K562 (cell line): ENCODE measurements around the gene CCDC187. TPM values are rescaled to one million over a fixed set of nuclear protein-coding genes. Genes with fewer than 3 reads are reported as not detected.

Source experiments
- ATAC-seq: fragments of 200-7000 bp; cut with Tn5 transposase; 3 replicates; pipeline ENCODE4 v1.9.1; 2020; ENCODE audit warnings: moderate library complexity
- BruUV-seq: library from RNA; stranded (reverse); fragments of 400-500 nt; replicated peaks from 2 replicates; lab custom pipeline; 2021; lab: Mats Ljungman, UMichigan
- CTCF ChIA-PET: fragments of 300-600 bp; formaldehyde crosslinking; extraction: SDS; loops from one replicate; lab custom pipeline; 2021; ENCODE audit warnings: low intra/inter-chr PET ratio; lab: Yijun Ruan, JAX
- POLR2A ChIA-PET: fragments of 300-600, 350-650 bp; sonication (Branson Sonifier 250); formaldehyde crosslinking; extraction: SDS; loops from one replicate; lab custom pipeline; 2021; ENCODE audit warnings: antibody characterized with exemption, inconsistent platforms; lab: Yijun Ruan, JAX
- DNase-seq, 4 experiments: peaks; one replicate each; pipeline versions ENCODE4 v3.0.0 to v3.0.0-alpha.2; 2011 to 2018; ENCODE audit warnings: low spot score in 3 of 4, mixed read lengths in 3 of 4; ENCODE audit errors: extremely low read depth in 1 of 4
- FAIRE-seq: peaks from 2 replicates; lab custom pipeline; 2011; peaks lifted over from hg19 to GRCh38; lab: Jason Lieb, UNC
- H2AFZ ChIP-seq: 2 replicates; pipeline ENCODE4 v1.6.0; 2011; ENCODE audit warnings: low read depth, low read length, control low read depth, inconsistent platforms
- H3K27ac ChIP-seq: fragments of 200-600 bp; 3 replicates; pipeline ENCODE4 v1.8.0; 2011; ENCODE audit warnings: low read depth, mild to moderate bottlenecking, control low read depth, inconsistent platforms, low read length, moderate library complexity, mixed read lengths; ENCODE audit errors: extremely low read depth
- H3K27me3 ChIP-seq, 2 experiments: fragments of 300-600 bp in 1 of 2; 2 replicates in 1 of 2; 3 replicates in 1 of 2; pipeline versions ENCODE4 v1.6.0 to v1.8.0; 2011; ENCODE audit warnings: inconsistent platforms in 2 of 2, low read length in 2 of 2, mild to moderate bottlenecking in 1 of 2, mixed read lengths in 1 of 2, moderate library complexity in 1 of 2; ENCODE audit not compliant: control insufficient read depth in 2 of 2, insufficient read depth in 2 of 2
- H3K36me3 ChIP-seq: fragments of 300-600 bp; 3 replicates; pipeline ENCODE4 v1.8.0; 2011; ENCODE audit warnings: mild to moderate bottlenecking, low read length, inconsistent platforms; ENCODE audit not compliant: control insufficient read depth, insufficient read depth
- H3K4me1 ChIP-seq, 2 experiments: fragments of 200-600 bp in 1 of 2; replicated peaks in 1 of 2; 2 replicates in 1 of 2; 3 replicates in 1 of 2; pipeline versions ENCODE4 v1.5.1 to v1.8.0; 2011; ENCODE audit warnings: inconsistent platforms in 2 of 2, low read length in 2 of 2, mild to moderate bottlenecking in 1 of 2, mixed read lengths in 1 of 2, moderate library complexity in 1 of 2; ENCODE audit not compliant: control insufficient read depth in 2 of 2, insufficient read depth in 2 of 2
- H3K4me2 ChIP-seq: 2 replicates; pipeline ENCODE4 v1.6.1; 2011; ENCODE audit warnings: low read length, control low read depth, inconsistent platforms, mixed read lengths; ENCODE audit not compliant: insufficient read depth
- H3K4me3 ChIP-seq: fragments of 200-600 bp; sonication (generic), shearing (Covaris generic); 2 replicates; pipeline ENCODE4 v1.5.1; 2016; ENCODE audit warnings: control low read depth, inconsistent platforms
- H3K79me2 ChIP-seq: fragments of 200-600 bp; 3 replicates; pipeline ENCODE4 v1.8.0; 2011; ENCODE audit warnings: low read length, inconsistent platforms; ENCODE audit not compliant: control insufficient read depth, insufficient read depth
- H3K9ac ChIP-seq, 2 experiments: 2 replicates each; pipeline versions ENCODE4 v1.6.0 to v1.6.1; 2011; ENCODE audit warnings: low read depth in 2 of 2, low read length in 2 of 2, control low read depth in 1 of 2, inconsistent platforms in 1 of 2, mild to moderate bottlenecking in 1 of 2, mixed read lengths in 1 of 2; ENCODE audit not compliant: insufficient read depth in 1 of 2
- H3K9me1 ChIP-seq: one replicate; pipeline ENCODE4 v1.6.0; 2011; ENCODE audit warnings: inconsistent platforms, mild to moderate bottlenecking, low read length, moderate library complexity; ENCODE audit not compliant: control insufficient read depth, insufficient read depth
- H3K9me3 ChIP-seq: replicated peaks from 2 replicates; pipeline ENCODE4 v1.5.1; 2011; ENCODE audit warnings: low read depth, low read length, inconsistent platforms; ENCODE audit not compliant: control insufficient read depth, insufficient read depth
- H4K20me1 ChIP-seq: replicated peaks from 2 replicates; pipeline ENCODE4 v1.6.1; 2011; ENCODE audit warnings: low read length, inconsistent platforms, mixed read lengths; ENCODE audit not compliant: control insufficient read depth, insufficient read depth
- ATF3 ChIP-seq, 2 experiments: fragments of 450-650 bp in 1 of 2; sonication (generic) in 1 of 2; formaldehyde crosslinking in 1 of 2; IDR thresholded peaks in 1 of 2; conservative IDR thresholded peaks in 1 of 2; 2 replicates each; pipeline versions ENCODE4 v1.6.1 to v1.8.1; 2016 to 2023; ENCODE audit warnings: mild to moderate bottlenecking in 2 of 2, moderate library complexity in 2 of 2, inconsistent platforms in 1 of 2, missing genetic modification reagents in 1 of 2
- BMI1 ChIP-seq: fragments of 150-350 bp; IDR thresholded peaks from 2 replicates; pipeline ENCODE4 v1.6.1; 2014; ENCODE audit warnings: low read length
- FOXJ3 ChIP-seq: sonication (generic); formaldehyde crosslinking; IDR thresholded peaks from 2 replicates; pipeline ENCODE4 v1.4.0; 2020; ENCODE audit warnings: mild to moderate bottlenecking, missing genetic modification reagents
- HDAC6 ChIP-seq: IDR thresholded peaks from 2 replicates; pipeline ENCODE4 v1.6.1; 2012; ENCODE audit warnings: low read depth, mild to moderate bottlenecking, control low read depth, inconsistent platforms, low read length, moderate library complexity
- MAFK ChIP-seq: IDR thresholded peaks from 2 replicates; pipeline ENCODE4 v1.6.1; 2011; ENCODE audit warnings: low read length, improper control_type of control experiment
- MCM5 ChIP-seq: fragments of 450-650 bp; IDR thresholded peaks from 2 replicates; pipeline ENCODE4 v1.6.1; 2016; ENCODE audit warnings: low read depth
- POLR2G ChIP-seq: fragments of 200-400 bp; formaldehyde crosslinking; IDR thresholded peaks from 2 replicates; pipeline ENCODE4 v1.6.1; 2017; ENCODE audit warnings: low read depth, mild to moderate bottlenecking, antibody characterized with exemption, low read length, moderate library complexity
- SMAD2 ChIP-seq: fragments of 150-350 bp; IDR thresholded peaks from 2 replicates; pipeline ENCODE4 v1.6.1; 2014; ENCODE audit warnings: low read depth, mild to moderate bottlenecking, low read length
- SMAD4 ChIP-seq: fragments of 250-450 bp; sonication (Bioruptor Pico); conservative IDR thresholded peaks from 2 replicates; pipeline ENCODE4 v1.8.0; 2021; ENCODE audit warnings: inconsistent platforms, mild to moderate bottlenecking, moderate library complexity
- TFAM ChIP-seq: fragments of 250-450 bp; sonication (Bioruptor Pico); conservative IDR thresholded peaks from 2 replicates; pipeline ENCODE4 v1.5.0; 2021; ENCODE audit warnings: mild to moderate bottlenecking, moderate library complexity
- ZNF584 ChIP-seq: fragments of 200-800 bp; sonication (Bioruptor generic); IDR thresholded peaks from 2 replicates; pipeline ENCODE4 v1.6.1; 2016; ENCODE audit warnings: low read depth, mild to moderate bottlenecking, missing genetic modification characterization, missing compliant biosample characterization
- WGBS: fragments of 100-300 bp; shearing (Covaris generic); methylation state at CpG from one replicate; pipeline ENCODE4 v1.1.6; 2016; ENCODE audit warnings: low coverage, mixed read lengths; ENCODE audit not compliant: insufficient coverage; ENCODE audit errors: missing lambda C conversion rate; 5-methylcytosine and 5-hydroxymethylcytosine counted together
- in situ Hi-C: fragments of 300-500 bp; cut with MboI; formaldehyde crosslinking; loops from 4 replicates; pipeline ENCODE4 v1.15.0; 2018; ENCODE audit warnings: inconsistent platforms, mixed read lengths
- intact Hi-C: fragments of 100-400 bp; cut with micrococcal nuclease; formaldehyde crosslinking; loops from 2 replicates; pipeline ENCODE4 v1.14.2; 2022
- polyA plus RNA-seq, 8 experiments: library from polyadenylated mRNA; depleted of rRNA in 4 of 8; stranded (reverse) in 5 of 8; unstranded in 3 of 8; fragments of >200 nt; fragmentation: Nextera tagmentation in 2 of 8; fragmentation: Illumina TruSeq in 1 of 8; extraction: Ambion mirVana in 2 of 8; extraction: Trizol in 1 of 8; gene quantifications; 2 replicates each; pipeline versions ENCODE4 v1.2.1 to v1.2.3, GENCODE V29; 2011 to 2014; ENCODE audit warnings: inconsistent platforms in 1 of 8, missing spikeins in 1 of 8
- total RNA-seq, 7 experiments: library from RNA; depleted of rRNA in 6 of 7; stranded (reverse); fragments of >200 nt in 6 of 7; fragmentation: Illumina TruSeq in 2 of 7; extraction: Trizol in 2 of 7; gene quantifications; 2 replicates each; pipeline versions ENCODE4 v1.2.1 to v1.2.3, GENCODE V29; 2011 to 2021; ENCODE audit warnings: low replicate concordance in 1 of 7
- TF ChIP-seq, protein P1 (sequence below): fragments of 250-450 bp; sonication (Bioruptor Pico); IDR thresholded peaks from 2 replicates; pipeline ENCODE4 v1.6.1; 2021; ENCODE audit warnings: mild to moderate bottlenecking

Gene CCDC187
- total and polyA plus RNA-seq, 9 of the 15 experiments (the other 6 are each of a cell fraction or from before 2014, with no cell fraction given): not detected

GRCh38 chr9:136209232-136209631 is 94.7 kb downstream of the CCDC187 start:
- no peak overlapping the region for H3K4me2 ChIP-seq
- no peak overlapping the region for H3K27ac ChIP-seq
- no peak for DNase-seq
- H3K4me1 ChIP-seq: peaks cover 30 to 59% of the 10 kb centered on the region in 2 experiments
- peaks cover 73% of the 10 kb centered on the region; the same call in 2 of the 3 replicates for H3K36me3 ChIP-seq
- BruUV-seq: no TSS peak
- H4K20me1 ChIP-seq: peaks cover 12% of the 10 kb centered on the region; the same call in 1 of the 2 replicates
- CTCF ChIA-PET: no interaction called here
- no peaks in the 10 kb centered on the region for H3K27me3 ChIP-seq
- TF ChIP-seq HDAC6 (no peak), FOXJ3 (CRISPR knock-in tag) (no peak), POLR2G (peak; percentile 46)
- no peak overlapping the region for H2AFZ ChIP-seq
- WGBS: 80% methylated on average over 11 of the region's 17 CpGs
- ATAC-seq: no peak
- intact Hi-C loops: no loop called here
- H3K9me3 ChIP-seq: no peaks in the 10 kb centered on the region
- no peaks in the 10 kb centered on the region for H3K79me2 ChIP-seq
- in situ Hi-C loops: no loop called here
- POLR2A ChIA-PET: interaction anchor here (0.7 kb wide), 1 partner anchor 30 kb away, joined by 3 read pairs; no protein-coding TSS in a partner anchor
- H3K9ac ChIP-seq: no peak overlapping the region
- H3K4me3 ChIP-seq: no peak overlapping the region
- no peak for FAIRE-seq
- peaks cover 4% of the 10 kb centered on the region for H3K9me1 ChIP-seq

DNA sequence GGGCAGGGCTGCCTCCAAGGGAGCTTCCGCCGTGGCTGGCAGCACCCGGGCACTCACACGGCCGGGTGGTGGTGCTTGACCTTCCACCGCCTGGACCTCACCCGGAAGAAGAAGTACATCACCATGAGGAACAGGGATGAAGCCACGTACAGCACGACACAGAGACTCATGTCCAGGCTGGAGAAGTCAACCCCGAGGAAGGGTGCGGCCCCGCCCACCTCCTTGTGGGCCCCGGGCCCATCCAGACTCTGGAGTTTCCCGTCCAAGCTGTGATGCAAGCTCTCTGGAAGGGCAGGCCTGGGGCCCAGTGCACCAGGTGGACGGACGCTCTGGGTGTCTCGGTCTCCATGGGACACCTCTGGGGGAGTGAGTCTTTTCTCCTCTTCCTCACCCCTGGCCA is 95.2 kb downstream of the CCDC187 start:
- no peak overlapping the region for H2AFZ ChIP-seq
- no peak overlapping the region for H3K4me3 ChIP-seq
- CTCF ChIA-PET: no interaction called here
- H3K4me2 ChIP-seq: no peak overlapping the region
- no TSS peak for BruUV-seq
- WGBS: 85% methylated on average over 10 of the region's 17 CpGs
- POLR2A ChIA-PET: interaction anchor here (0.7 to 0.9 kb wide), 2 partner anchors 9 to 31 kb away, joined by 3 read pairs; no protein-coding TSS in a partner anchor
- DNase-seq: no peak
- H3K79me2 ChIP-seq: no peaks in the 10 kb centered on the region
- H4K20me1 ChIP-seq: peaks cover 9% of the 10 kb centered on the region; the same call in 1 of the 2 replicates
- H3K9me3 ChIP-seq: no peaks in the 10 kb centered on the region
- no peak for ATAC-seq
- H3K9ac ChIP-seq: 0 out of 4 replicates have a peak overlapping the region, but pooled peaks of 1 of the 2 experiments have one; percentile 47
- peaks cover 67% of the 10 kb centered on the region; the same call in 2 of the 3 replicates for H3K36me3 ChIP-seq
- intact Hi-C loops: no loop called here
- no peak overlapping the region for H3K27ac ChIP-seq
- 0 out of 2 replicates have a peak, but pooled peaks have one; percentile 26 for TF ChIP-seq ZNF584 (CRISPR knock-in tag)
- TF ChIP-seq, protein P1, sequence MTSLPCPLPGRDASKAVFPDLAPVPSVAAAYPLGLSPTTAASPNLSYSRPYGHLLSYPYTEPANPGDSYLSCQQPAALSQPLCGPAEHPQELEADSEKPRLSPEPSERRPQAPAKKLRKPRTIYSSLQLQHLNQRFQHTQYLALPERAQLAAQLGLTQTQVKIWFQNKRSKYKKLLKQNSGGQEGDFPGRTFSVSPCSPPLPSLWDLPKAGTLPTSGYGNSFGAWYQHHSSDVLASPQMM: no peak
- peak; percentile 52; the same call in 1 of the 2 replicates for TF ChIP-seq SMAD4 (CRISPR knock-in tag)
- TF ChIP-seq SMAD2: no peak
- no peak for TF ChIP-seq BMI1
- TF ChIP-seq ATF3 (IDR thresholded peaks at IDR 0.05): no peak
- TF ChIP-seq ATF3 (CRISPR knock-in tag; conservative IDR thresholded peaks at IDR 0.05): no peak
- no peak for TF ChIP-seq TFAM (CRISPR knock-in tag)
- no peak for TF ChIP-seq MCM5
- TF ChIP-seq MAFK: no peak
- H3K9me1 ChIP-seq: peaks cover 4% of the 10 kb centered on the region
- in situ Hi-C loops: no loop called here
- H3K27me3 ChIP-seq: no peaks in the 10 kb centered on the region
- no peak for FAIRE-seq
- peaks cover 24 to 63% of the 10 kb centered on the region in 2 experiments for H3K4me1 ChIP-seq
